ENCODE measurements around the gene JAG2.

JAG2 gene

GRCh38 chr14:105162669-105162979 is 6.0 kb downstream of the JAG2 start:
- H3K9me2 ChIP-seq (replicated peaks; ENCODE audit: insufficient read depth, low read length): no peaks in the 10 kb centered on the region
- no peaks in the 10 kb centered on the region for H3K36me3 ChIP-seq (ENCODE audit: low read length)
- no peaks in the 10 kb centered on the region for H3K9me3 ChIP-seq (ENCODE audit: insufficient read depth, low read length)
- TF ChIP-seq EZH2phosphoT487 (conservative IDR thresholded peaks at IDR 0.05; ENCODE audit: low read length) (no peak), CTCF (IDR thresholded peaks at IDR 0.05; ENCODE audit: insufficient read depth, low read length, poor library complexity, severe bottlenecking) (no peak)
- H3K79me2 ChIP-seq (ENCODE audit: insufficient read depth, low read length): no peaks in the 10 kb centered on the region
- no peaks in the 10 kb centered on the region for H3K27me3 ChIP-seq (ENCODE audit: low read length)
- H3K27ac ChIP-seq (ENCODE audit: low read depth, low read length): no peak overlapping the region
- H3K4me2 ChIP-seq (ENCODE audit: low read depth, low read length, poor library complexity, severe bottlenecking): no peak overlapping the region
- no peak overlapping the region for H2AFZ ChIP-seq (ENCODE audit: low read depth, low read length, severe bottlenecking)
- no peaks in the 10 kb centered on the region for H3F3A ChIP-seq (ENCODE audit: insufficient read depth)
- H4K20me1 ChIP-seq (ENCODE audit: low read depth, low read length): no peaks in the 10 kb centered on the region
- no peak overlapping the region for H3K9ac ChIP-seq (ENCODE audit: low read length)
- H3K4me3 ChIP-seq (ENCODE audit: insufficient read depth, low read length, poor library complexity, severe bottlenecking): no peak overlapping the region

DNA sequence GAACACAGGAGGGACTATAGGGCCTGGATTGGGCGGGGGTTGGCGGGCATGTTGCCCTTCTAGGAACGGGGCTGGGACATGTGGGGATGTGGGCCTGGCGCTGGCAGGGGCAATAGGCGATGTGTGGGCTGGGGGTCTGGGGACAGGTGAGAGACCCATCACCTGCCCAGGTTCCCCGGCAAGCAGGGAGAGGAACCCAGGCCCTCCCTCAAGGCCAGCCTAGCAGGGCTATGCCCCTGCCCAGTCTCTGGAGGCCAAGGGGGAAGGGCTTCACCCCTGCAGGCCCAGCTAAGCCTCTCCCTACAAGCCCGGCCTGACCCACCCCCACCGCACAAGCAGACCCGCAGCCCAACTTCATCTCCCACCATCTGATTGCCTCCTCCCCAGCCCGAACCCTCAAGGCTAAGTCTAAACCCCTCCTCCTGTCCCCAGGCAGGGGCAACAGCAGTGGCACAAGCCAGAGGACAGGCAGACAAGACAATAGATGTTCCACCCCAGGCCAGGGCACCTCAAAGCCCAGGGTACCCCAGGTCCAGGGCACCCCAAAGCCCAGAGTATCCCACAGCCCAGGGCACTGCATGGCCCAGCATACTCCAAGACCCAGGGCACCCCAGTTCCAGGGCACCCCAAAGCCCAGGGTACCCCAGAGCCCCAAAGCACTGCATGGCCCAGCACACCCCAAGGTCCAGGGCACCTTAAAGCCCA is 6.5 kb downstream of the JAG2 start:
- H2AFZ ChIP-seq (ENCODE audit: low read depth, low read length, severe bottlenecking): no peak overlapping the region
- no peak overlapping the region for H3K9ac ChIP-seq (ENCODE audit: low read length)
- H3F3A ChIP-seq (ENCODE audit: insufficient read depth): no peaks in the 10 kb centered on the region
- no peaks in the 10 kb centered on the region for H4K20me1 ChIP-seq (ENCODE audit: low read depth, low read length)
- no peaks in the 10 kb centered on the region for H3K9me3 ChIP-seq (ENCODE audit: insufficient read depth, low read length)
- no peaks in the 10 kb centered on the region for H3K36me3 ChIP-seq (ENCODE audit: low read length)
- H3K9me2 ChIP-seq (replicated peaks; ENCODE audit: insufficient read depth, low read length): no peaks in the 10 kb centered on the region
- no peak overlapping the region for H3K4me2 ChIP-seq (ENCODE audit: low read depth, low read length, poor library complexity, severe bottlenecking)
- H3K79me2 ChIP-seq (ENCODE audit: insufficient read depth, low read length): no peaks in the 10 kb centered on the region
- H3K4me3 ChIP-seq (ENCODE audit: insufficient read depth, low read length, poor library complexity, severe bottlenecking): no peak overlapping the region
- H3K27ac ChIP-seq (ENCODE audit: low read depth, low read length): no peak overlapping the region
- TF ChIP-seq EZH2phosphoT487 (conservative IDR thresholded peaks at IDR 0.05; ENCODE audit: low read length) (no peak), CTCF (IDR thresholded peaks at IDR 0.05; ENCODE audit: insufficient read depth, low read length, poor library complexity, severe bottlenecking) (no peak)
- H3K27me3 ChIP-seq (ENCODE audit: low read length): no peaks in the 10 kb centered on the region

DNA sequence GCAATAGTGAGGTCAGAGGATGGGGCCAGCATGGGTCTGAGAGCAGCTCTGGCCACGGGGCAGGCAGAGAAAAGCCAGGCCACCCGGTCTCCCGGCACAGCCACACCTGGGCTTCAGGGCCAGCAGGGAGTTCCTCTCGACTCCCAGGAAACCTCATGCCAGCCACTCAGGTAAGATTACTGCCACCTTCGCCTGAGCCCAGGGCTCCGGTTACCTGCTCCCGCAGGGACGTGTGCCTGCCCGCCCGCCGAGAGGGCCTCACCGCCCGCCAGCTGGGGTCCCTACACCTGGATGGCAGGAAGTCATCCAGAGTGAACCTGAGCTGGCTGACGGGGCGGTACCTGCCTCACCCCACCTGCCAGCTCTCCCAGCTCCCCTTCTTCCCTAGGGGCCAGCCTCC is 7.3 kb downstream of the JAG2 start:
- Histone ChIP-seq H4K20me1 (ENCODE audit: low read depth, low read length) (no peaks in the 10 kb centered on the region), H3F3A (ENCODE audit: insufficient read depth) (no peaks in the 10 kb centered on the region), H3K36me3 (ENCODE audit: low read length) (no peaks in the 10 kb centered on the region), H3K4me3 (ENCODE audit: insufficient read depth, low read length, poor library complexity, severe bottlenecking) (no peak overlapping the region), H3K9ac (ENCODE audit: low read length) (no peak overlapping the region), H2AFZ (ENCODE audit: low read depth, low read length, severe bottlenecking) (no peak overlapping the region), H3K9me3 (ENCODE audit: insufficient read depth, low read length) (no peaks in the 10 kb centered on the region), H3K9me2 (replicated peaks; ENCODE audit: insufficient read depth, low read length) (no peaks in the 10 kb centered on the region), H3K79me2 (ENCODE audit: insufficient read depth, low read length) (no peaks in the 10 kb centered on the region), H3K27ac (ENCODE audit: low read depth, low read length) (no peak overlapping the region), H3K27me3 (ENCODE audit: low read length) (no peaks in the 10 kb centered on the region), H3K4me2 (ENCODE audit: low read depth, low read length, poor library complexity, severe bottlenecking) (no peak overlapping the region)
- no peak for TF ChIP-seq EZH2phosphoT487 (conservative IDR thresholded peaks at IDR 0.05; ENCODE audit: low read length)
- TF ChIP-seq CTCF (IDR thresholded peaks at IDR 0.05; ENCODE audit: insufficient read depth, low read length, poor library complexity, severe bottlenecking): no peak
